PC-9 (cell line): ENCODE results near the gene CEL. TPM values are rescaled to one million over a fixed set of nuclear protein-coding genes. Genes with fewer than 3 reads are reported as not detected.

ENCODE experiments used
- BruUV-seq: library from RNA; stranded (reverse); fragments of 400-500 nt; replicated peaks from 2 replicates; lab custom pipeline; 2021; lab: Mats Ljungman, UMichigan
- CTCF ChIA-PET: fragments of 300-600 bp; sonication (Branson Sonifier 250); formaldehyde crosslinking; loops from one replicate; lab custom pipeline; 2022; ENCODE audit warnings: antibody characterized with exemption; lab: Charles Lee
- POLR2A ChIA-PET: fragments of 300-600 bp; sonication (Branson Sonifier 250); formaldehyde crosslinking; loops from one replicate; lab custom pipeline; 2022; ENCODE audit warnings: antibody characterized with exemption; ENCODE audit not compliant: unreplicated experiment; lab: Charles Lee
- DNase-seq, 2 experiments: peaks; one replicate each; pipeline versions ENCODE4 v3.0.0 to v3.0.0-alpha.2; 2015 to 2022; ENCODE audit warnings: mixed read lengths in 1 of 2
- H2AFZ ChIP-seq: fragments of 200-600 bp; sonication (generic); 2 replicates; pipeline ENCODE4 v1.8.1; 2017; ENCODE audit warnings: antibody characterized with exemption
- H3F3A ChIP-seq: fragments of 200-600 bp; sonication (generic); 2 replicates; pipeline ENCODE4 v1.8.1; 2017; ENCODE audit warnings: antibody characterized with exemption, mild to moderate bottlenecking, low read depth; ENCODE audit not compliant: insufficient read depth
- H3K27ac ChIP-seq: fragments of 200-600 bp; sonication (generic); 2 replicates; pipeline ENCODE4 v1.6.1; 2016; ENCODE audit warnings: mixed run types
- H3K27me3 ChIP-seq: fragments of 200-600 bp; sonication (generic); 2 replicates; pipeline ENCODE4 v1.6.1; 2016; ENCODE audit warnings: low read depth, mixed run types; ENCODE audit not compliant: insufficient read depth
- H3K36me3 ChIP-seq: fragments of 200-600 bp; sonication (generic); 2 replicates; pipeline ENCODE4 v1.6.1; 2016; ENCODE audit warnings: low read depth, mixed run types
- H3K4me1 ChIP-seq: fragments of 200-600 bp; sonication (generic); replicated peaks from 2 replicates; pipeline ENCODE4 v1.6.1; 2016; ENCODE audit warnings: mixed run types; ENCODE audit not compliant: insufficient read depth
- H3K4me2 ChIP-seq: fragments of 200-600 bp; sonication (generic); 2 replicates; pipeline ENCODE4 v1.6.1; 2017; ENCODE audit warnings: mixed run types
- H3K4me3 ChIP-seq: fragments of 200-600 bp; sonication (generic); 2 replicates; pipeline ENCODE4 v1.6.1; 2016; ENCODE audit warnings: mixed run types
- H3K79me2 ChIP-seq: fragments of 200-600 bp; sonication (generic); 2 replicates; pipeline ENCODE4 v1.6.1; 2017; ENCODE audit warnings: low read depth, mixed run types
- H3K9me2 ChIP-seq: fragments of 200-600 bp; sonication (generic); 2 replicates; pipeline ENCODE4 v1.8.1; 2017; ENCODE audit warnings: mild to moderate bottlenecking; ENCODE audit not compliant: insufficient read depth
- H3K9me3 ChIP-seq: fragments of 200-600 bp; sonication (generic); 2 replicates; pipeline ENCODE4 v1.8.1; 2016; ENCODE audit warnings: low read depth; ENCODE audit not compliant: insufficient read depth
- H4K20me1 ChIP-seq: fragments of 200-600 bp; sonication (generic); 2 replicates; pipeline ENCODE4 v1.8.1; 2017; ENCODE audit not compliant: insufficient read depth
- EZH2 ChIP-seq: fragments of 200-600 bp; sonication (generic); IDR thresholded peaks from 2 replicates; pipeline ENCODE4 v1.8.0; 2017; ENCODE audit warnings: antibody characterized with exemption, low read depth
- intact Hi-C: fragments of 100-400 bp; cut with micrococcal nuclease; formaldehyde crosslinking; loops from one replicate; pipeline ENCODE4 v1.10.0; 2022; ENCODE audit not compliant: unreplicated experiment
- total RNA-seq: library from RNA; stranded (reverse); gene quantifications from 2 replicates; pipeline ENCODE4 v1.2.3, GENCODE V29; 2021
- TF ChIP-seq, protein P1 (sequence below): fragments of 200-600 bp; sonication (generic); conservative IDR thresholded peaks from 2 replicates; pipeline ENCODE4 v1.6.1; 2017; ENCODE audit warnings: mixed run types, antibody characterized with exemption, mild to moderate bottlenecking, moderate library complexity

The CEL gene
- total RNA-seq, 1 experiment from 2014 or later, result 2.7 TPM

DNA sequence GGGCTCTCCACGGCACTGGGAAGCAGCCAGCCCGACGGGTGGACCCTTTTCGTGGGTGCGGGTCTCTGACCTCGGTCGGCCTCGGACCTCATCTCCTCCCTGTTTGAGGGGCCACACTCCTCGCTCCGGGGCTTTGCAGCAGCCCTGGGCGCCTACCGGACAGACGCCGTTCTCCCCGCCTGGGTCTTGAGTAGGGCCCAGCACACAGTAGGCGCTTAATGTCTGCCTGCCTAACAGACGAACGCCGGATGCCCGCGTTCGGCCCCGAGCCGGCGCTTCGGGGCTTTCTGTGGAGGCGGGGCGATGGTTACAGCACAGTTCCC, 31.8 kb upstream of the CEL start:
- H3F3A ChIP-seq, result peaks cover 14% of the 10 kb centered on the region; the same call in 1 of the 2 replicates
- POLR2A ChIA-PET, result interaction anchor here (0.6 to 1.0 kb wide), 18 partner anchors 8 to 1485 kb away, joined by 3 to 42 read pairs (median 5); partner anchors contain the start of genes CACFD1, DDX31, GFI1B and GTF3C4
- H3K4me3 ChIP-seq, result peak overlapping the region; percentile 76
- H3K27ac ChIP-seq, result peak overlapping the region; percentile 57
- TF ChIP-seq, protein P1, sequence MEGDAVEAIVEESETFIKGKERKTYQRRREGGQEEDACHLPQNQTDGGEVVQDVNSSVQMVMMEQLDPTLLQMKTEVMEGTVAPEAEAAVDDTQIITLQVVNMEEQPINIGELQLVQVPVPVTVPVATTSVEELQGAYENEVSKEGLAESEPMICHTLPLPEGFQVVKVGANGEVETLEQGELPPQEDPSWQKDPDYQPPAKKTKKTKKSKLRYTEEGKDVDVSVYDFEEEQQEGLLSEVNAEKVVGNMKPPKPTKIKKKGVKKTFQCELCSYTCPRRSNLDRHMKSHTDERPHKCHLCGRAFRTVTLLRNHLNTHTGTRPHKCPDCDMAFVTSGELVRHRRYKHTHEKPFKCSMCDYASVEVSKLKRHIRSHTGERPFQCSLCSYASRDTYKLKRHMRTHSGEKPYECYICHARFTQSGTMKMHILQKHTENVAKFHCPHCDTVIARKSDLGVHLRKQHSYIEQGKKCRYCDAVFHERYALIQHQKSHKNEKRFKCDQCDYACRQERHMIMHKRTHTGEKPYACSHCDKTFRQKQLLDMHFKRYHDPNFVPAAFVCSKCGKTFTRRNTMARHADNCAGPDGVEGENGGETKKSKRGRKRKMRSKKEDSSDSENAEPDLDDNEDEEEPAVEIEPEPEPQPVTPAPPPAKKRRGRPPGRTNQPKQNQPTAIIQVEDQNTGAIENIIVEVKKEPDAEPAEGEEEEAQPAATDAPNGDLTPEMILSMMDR, result no peak
- TF ChIP-seq EZH2, result no peak
- H3K36me3 ChIP-seq, result 0 out of 2 replicates have a peak, but pooled peaks cover 12% of the 10 kb centered on the region
- TSS peak; percentile 88 for BruUV-seq
- peaks cover 25% of the 10 kb centered on the region for H3K4me1 ChIP-seq
- no peaks in the 10 kb centered on the region for H3K9me2 ChIP-seq
- CTCF ChIA-PET, result interaction anchor here (1.0 kb wide), 3 partner anchors 104 to 156 kb away, joined by 3 read pairs; no protein-coding TSS in a partner anchor
- no peaks in the 10 kb centered on the region for H3K9me3 ChIP-seq
- H3K79me2 ChIP-seq, result peaks cover 50% of the 10 kb centered on the region
- no peaks in the 10 kb centered on the region for H3K27me3 ChIP-seq
- H3K4me2 ChIP-seq, result peak overlapping the region; percentile 95
- H4K20me1 ChIP-seq, result peaks cover 7% of the 10 kb centered on the region; the same call in 1 of the 2 replicates
- DNase-seq, result no peak
- peak overlapping the region; percentile 89 for H2AFZ ChIP-seq
- intact Hi-C loops, result loop anchor here (1.0 to 5.0 kb wide), 3 partner anchors 72 to 307 kb away; partner anchors contain the start of gene SURF6

DNA sequence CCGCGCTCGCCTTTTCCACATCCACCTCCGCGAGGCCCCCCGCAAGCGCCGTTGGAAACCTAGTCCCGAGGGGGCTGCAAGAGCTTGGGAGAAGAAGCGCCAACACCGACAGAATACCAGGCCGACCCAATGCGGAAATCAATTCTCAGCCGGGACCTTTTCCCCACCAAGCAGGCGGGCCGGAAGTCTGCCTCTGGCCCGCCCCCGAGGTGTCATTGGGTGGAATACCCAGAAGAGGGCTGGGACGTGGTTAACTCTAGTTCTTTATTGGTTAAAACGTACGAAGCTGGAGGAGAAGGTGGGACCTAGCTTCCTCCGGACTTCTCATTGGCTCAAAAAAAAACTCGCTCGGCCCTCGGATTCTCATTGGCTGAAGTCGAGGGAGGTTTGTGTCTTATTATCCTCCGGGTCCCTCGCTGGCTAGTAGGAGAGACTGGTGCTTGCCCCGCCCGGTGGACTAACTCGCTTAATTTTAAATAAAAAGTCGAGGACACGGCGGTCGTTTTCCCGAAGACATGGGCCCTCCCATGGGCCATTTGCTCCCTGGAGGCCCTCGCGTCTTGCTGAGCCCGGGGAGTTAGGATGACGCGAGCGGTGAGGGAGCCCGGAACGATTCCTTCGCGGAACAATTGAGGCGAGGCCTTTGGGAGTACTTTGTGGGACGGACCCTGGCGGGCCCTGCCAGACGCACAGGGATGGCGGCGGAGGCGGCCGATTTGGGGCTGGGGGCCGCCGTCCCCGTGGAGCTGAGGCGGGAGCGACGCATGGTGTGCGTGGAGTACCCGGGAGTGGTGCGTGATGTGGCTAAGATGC, 31.3 kb upstream of the CEL start, which contains the start of gene GTF3C5:
Gene GTF3C5 (plus strand): TSS at position 681 of the 813 bp plus-strand sequence. CDS start 15 bp downstream, at position 696.
- Histone ChIP-seq H3K4me1 (peaks cover 25% of the 10 kb centered on the region), H3K9me3 (no peaks in the 10 kb centered on the region), H4K20me1 (peaks cover 11% of the 10 kb centered on the region; the same call in 1 of the 2 replicates), H3K79me2 (peaks cover 55% of the 10 kb centered on the region), H3K9me2 (no peaks in the 10 kb centered on the region), H3F3A (peaks cover 19% of the 10 kb centered on the region; the same call in 1 of the 2 replicates), H3K4me2 (peak within 1 kb of the TSS; percentile 95), H2AFZ (peak within 1 kb of the TSS; percentile 89), H3K4me3 (peak within 1 kb of the TSS; percentile 76), H3K27ac (peak within 1 kb of the TSS; percentile 57), H3K36me3 (0 out of 2 replicates have a peak, but pooled peaks cover 12% of the 10 kb centered on the region), H3K27me3 (no peaks in the 10 kb centered on the region)
- ChIA-PET POLR2A (interaction anchor here (0.5 to 1.0 kb wide), 25 partner anchors 9 to 1485 kb away, joined by 3 to 42 read pairs (median 4); partner anchors contain the start of genes CACFD1, DDX31, GFI1B and GTF3C4), CTCF (interaction anchor here (0.6 to 1.2 kb wide), 7 partner anchors 8 to 484 kb away, joined by 3 to 6 read pairs (median 3); no protein-coding TSS in a partner anchor)
- DNase-seq, result peak; percentile 94 to 98
- intact Hi-C loops, result loop anchor here (1.0 to 5.0 kb wide), 3 partner anchors 72 to 307 kb away; partner anchors contain the start of gene SURF6
- TF ChIP-seq EZH2, result no peak
- TF ChIP-seq, protein P1, result no peak
- TSS peak; percentile 79 for BruUV-seq

DNA sequence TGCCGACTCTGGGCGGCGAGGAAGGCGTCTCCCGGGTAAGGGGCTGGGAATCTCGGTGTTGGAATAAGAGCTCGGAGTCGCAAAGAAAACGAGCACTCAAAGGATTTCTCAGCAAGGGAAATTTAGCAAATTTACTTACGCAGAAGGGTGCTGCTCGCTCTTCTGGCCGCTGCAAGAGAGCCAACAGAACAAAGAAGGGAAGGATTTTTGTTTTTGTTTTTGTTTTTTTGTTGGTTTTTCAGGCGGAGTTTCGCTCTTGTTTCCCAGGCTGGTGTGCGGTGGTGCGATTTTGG, 30.7 kb upstream of the CEL start:
- ChIA-PET CTCF (interaction anchor here (0.6 to 1.2 kb wide), 3 partner anchors 130 to 483 kb away, joined by 3 to 4 read pairs (median 3); no protein-coding TSS in a partner anchor), POLR2A (interaction anchor here (0.6 to 0.7 kb wide), 2 partner anchors 104 to 261 kb away, joined by 3 to 5 read pairs; no protein-coding TSS in a partner anchor)
- Histone ChIP-seq H3K79me2 (peaks cover 61% of the 10 kb centered on the region), H3K36me3 (0 out of 2 replicates have a peak, but pooled peaks cover 12% of the 10 kb centered on the region), H3K9me3 (no peaks in the 10 kb centered on the region), H3K4me1 (peaks cover 25% of the 10 kb centered on the region), H3K9me2 (no peaks in the 10 kb centered on the region), H3K27me3 (no peaks in the 10 kb centered on the region), H2AFZ (peak overlapping the region; percentile 88), H4K20me1 (peaks cover 14% of the 10 kb centered on the region), H3F3A (peaks cover 19% of the 10 kb centered on the region; the same call in 1 of the 2 replicates), H3K4me3 (peak overlapping the region; percentile 76), H3K27ac (peak overlapping the region; percentile 36), H3K4me2 (peak overlapping the region; percentile 74)
- TF ChIP-seq, protein P1, result no peak
- no peak for TF ChIP-seq EZH2
- DNase-seq, result no peak
- BruUV-seq, result no TSS peak
- intact Hi-C loops, result loop anchor here (5.0 kb wide), 2 partner anchors 71 to 306 kb away; partner anchors contain the start of gene SURF6
